Astrocyte of the spinal cord (primary cell): ENCODE results near the gene FAM110C.
"Not testable (repeated sequence)": the region's sequence is repeated elsewhere in the genome, so short reads cannot be mapped to it uniquely, and the experiment has no call there.

Experiments used
- DNase-seq: peaks from one replicate; pipeline ENCODE4 v3.0.0; 2011; ENCODE audit warnings: low read depth, low spot score
- H3K4me3 ChIP-seq: 2 replicates; pipeline ENCODE4 v1.5.1; 2011; ENCODE audit warnings: low read depth, mild to moderate bottlenecking, low read length, moderate library complexity
- CTCF ChIP-seq: IDR thresholded peaks from 2 replicates; pipeline ENCODE4 v1.5.1; 2012; ENCODE audit warnings: low read depth, mild to moderate bottlenecking, low read length, inconsistent platforms
- in situ Hi-C: cut with HindIII; loops from 2 replicates; pipeline ENCODE4 v1.10.0; 2017; ENCODE audit warnings: low sequenced_read_pairs

FAM110C gene

DNA sequence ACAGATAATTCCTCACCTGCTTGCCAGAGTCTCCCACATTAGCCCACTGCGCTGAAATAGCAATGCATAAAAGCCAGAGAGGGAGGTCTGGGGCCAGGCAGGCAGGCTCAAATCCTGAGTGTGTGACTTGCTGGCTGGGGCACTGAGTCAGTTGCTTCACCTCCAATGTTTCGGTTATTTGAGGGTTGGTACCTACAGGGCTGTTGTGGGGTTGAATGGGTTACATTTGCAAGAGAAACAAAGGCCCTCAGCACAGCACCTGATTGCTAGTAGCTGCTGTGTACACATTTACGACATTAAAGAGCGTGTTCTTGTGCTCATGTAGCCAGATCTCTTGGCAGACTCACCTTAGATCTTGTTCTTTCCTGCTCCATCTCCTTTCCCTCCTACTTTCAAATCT is 34.1 kb upstream of the FAM110C start:
- no peak for DNase-seq
- no peak overlapping the region for H3K4me3 ChIP-seq
- no peak for TF ChIP-seq CTCF
- in situ Hi-C loops = no loop called here

DNA sequence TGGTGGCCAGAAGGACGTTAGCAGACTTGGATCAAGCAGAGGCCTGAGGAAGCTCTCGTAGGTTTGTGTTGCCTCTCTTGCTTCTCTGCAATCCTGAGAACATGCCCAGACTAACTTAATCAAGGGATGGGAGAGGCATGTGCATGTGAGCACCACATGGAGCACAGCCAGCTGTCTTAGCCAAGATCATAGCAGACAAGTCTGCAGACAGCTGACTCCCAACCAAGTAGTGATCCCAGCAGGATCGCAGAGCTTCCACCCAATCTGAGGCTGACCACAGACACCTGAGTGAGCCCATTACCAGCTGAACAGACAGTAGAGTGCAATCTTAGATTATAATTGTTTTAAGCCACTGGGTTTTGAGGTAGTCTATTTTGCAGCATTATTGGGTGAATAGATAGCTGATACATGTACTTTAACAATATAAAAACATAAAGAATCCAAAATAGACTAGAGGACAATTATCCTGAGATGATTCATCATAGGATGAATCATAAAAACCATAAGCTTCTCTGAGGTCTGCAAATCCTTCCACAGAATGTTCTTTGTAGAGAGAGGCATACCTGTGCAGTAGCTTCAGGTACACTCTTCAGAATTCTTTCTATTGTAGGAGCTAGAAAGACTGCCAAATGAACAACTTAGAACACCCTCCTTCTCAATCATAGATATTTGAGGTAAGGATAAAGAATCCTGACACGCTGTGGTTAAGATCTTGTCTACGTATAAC is 25.2 kb upstream of the FAM110C start:
- no peak overlapping the region for H3K4me3 ChIP-seq
- no peak for TF ChIP-seq CTCF
- no peak for DNase-seq
- in situ Hi-C loops = no loop called here

DNA sequence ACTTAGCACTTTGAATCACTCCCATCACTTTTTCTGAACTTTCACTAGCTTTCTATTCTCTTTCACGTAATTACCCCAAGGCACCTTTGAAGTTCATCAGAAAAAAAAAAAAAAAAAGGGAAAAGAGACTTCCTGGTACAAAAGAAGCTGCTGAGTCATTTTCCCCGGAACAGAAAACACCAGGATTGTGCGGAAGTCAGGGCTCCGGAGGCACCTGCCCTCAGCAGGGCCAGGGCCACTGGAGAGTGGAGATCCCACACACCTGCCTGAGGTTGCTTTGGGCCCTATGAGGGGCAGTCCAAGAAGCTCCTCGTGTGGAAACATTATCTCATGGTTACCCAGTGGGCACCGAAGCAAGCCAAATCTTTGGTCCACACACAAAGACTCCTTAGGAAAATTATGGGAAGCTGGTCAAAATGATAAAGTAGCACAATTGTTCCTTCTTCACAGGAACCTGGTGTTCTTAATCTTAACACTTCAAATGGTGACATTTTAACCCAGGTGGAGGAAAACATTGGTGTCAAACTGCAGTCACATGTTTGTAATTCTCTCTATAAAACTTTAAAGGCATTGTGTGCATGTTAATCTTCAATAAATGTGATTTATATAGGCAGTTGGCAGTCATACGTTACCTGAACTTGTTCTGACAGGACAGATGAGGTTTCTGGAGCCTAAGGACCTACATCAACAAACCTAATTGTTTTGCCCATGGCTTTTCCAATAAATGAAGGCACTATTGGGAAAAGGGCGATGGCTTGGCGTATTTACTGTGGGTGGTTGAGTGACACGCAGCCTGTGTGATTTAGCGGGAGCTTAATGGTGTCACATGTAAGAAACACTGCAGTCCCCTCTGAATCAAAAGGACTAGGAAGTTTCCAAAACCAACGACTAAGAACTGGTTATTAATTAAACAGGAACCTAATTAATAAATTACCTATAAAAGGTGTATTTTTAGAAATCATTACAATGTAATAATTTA is 23.4 kb upstream of the FAM110C start:
- no peak for TF ChIP-seq CTCF
- in situ Hi-C loops = no loop called here
- DNase-seq = no peak
- H3K4me3 ChIP-seq = no peak overlapping the region

DNA sequence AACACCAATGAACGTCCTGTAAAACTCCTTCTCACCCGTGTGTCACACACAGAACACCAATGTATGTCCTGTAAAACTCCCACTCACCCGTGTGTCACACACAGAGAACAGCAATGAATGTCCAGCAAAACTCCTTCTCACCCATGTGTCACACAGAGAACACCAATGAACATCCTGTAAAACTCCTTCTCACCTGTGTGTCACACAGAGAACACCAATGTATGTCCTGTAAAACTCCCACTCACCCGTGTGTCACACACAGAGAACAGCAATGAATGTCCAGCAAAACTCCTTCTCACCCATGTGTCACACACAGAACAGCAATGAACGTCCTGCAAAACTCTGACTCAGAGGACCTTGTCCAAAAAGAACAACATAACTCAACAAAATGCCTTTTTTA is 22.3 kb upstream of the FAM110C start:
- H3K4me3 ChIP-seq, in situ Hi-C loops, DNase-seq: not testable (repeated sequence)

GRCh38 chr2:66853-67252 is 20.5 kb upstream of the FAM110C start:
- no peak for DNase-seq
- in situ Hi-C loops = no loop called here
- TF ChIP-seq CTCF = no peak
- no peak overlapping the region for H3K4me3 ChIP-seq

DNA sequence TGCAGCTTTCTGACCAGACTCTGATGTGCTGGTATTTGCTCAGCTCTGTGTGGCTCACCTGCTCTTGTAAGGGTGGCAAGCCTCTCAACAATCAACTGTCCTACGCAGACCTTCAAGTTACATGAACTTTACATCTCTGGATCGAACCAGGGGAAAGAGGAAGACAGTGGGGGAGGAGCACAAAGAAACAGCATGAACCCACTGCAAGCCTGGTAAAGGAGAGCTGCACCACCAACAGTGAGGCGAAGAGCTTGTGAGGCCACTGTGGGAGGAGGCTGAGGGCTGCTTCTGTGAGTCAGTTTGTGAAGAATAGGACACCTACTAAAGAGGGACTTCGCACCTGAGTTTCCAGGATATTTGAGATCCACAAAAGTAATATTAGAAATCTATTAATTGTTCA is 18.8 kb upstream of the FAM110C start:
- DNase-seq = no peak
- TF ChIP-seq CTCF = no peak
- in situ Hi-C loops = no loop called here
- H3K4me3 ChIP-seq = no peak overlapping the region
